GM18520 (cell line): ENCODE results near the gene STAMBPL1.
"Not testable (repeated sequence)": the region's sequence is repeated elsewhere in the genome, so short reads cannot be mapped to it uniquely, and the experiment has no call there.

Source experiments
- ATAC-seq: cut with Tn5 transposase; IDR thresholded peaks from one replicate; pipeline ENCODE4 v1.9.1; 2021; ENCODE audit not compliant: unreplicated experiment

The STAMBPL1 gene

DNA sequence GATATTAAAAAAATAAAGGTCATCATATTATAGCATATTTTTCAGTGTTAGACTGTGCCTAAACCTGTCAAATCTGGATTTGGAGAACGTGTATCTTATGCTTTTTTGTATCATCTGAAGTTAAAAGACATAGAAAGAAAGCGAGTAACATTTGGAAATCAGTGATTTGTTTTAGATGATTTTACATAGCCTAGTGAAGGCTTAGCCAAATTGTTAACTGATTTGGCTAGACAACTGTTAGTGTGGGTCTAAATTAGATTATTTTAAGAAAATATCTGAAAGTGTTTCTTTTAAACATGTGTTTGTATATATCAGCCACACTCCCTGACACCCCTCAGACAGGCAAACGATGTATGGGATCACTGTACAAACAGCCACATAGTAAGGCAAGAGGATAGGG lies 36.9 kb downstream of the STAMBPL1 start:
- no peak for ATAC-seq

DNA sequence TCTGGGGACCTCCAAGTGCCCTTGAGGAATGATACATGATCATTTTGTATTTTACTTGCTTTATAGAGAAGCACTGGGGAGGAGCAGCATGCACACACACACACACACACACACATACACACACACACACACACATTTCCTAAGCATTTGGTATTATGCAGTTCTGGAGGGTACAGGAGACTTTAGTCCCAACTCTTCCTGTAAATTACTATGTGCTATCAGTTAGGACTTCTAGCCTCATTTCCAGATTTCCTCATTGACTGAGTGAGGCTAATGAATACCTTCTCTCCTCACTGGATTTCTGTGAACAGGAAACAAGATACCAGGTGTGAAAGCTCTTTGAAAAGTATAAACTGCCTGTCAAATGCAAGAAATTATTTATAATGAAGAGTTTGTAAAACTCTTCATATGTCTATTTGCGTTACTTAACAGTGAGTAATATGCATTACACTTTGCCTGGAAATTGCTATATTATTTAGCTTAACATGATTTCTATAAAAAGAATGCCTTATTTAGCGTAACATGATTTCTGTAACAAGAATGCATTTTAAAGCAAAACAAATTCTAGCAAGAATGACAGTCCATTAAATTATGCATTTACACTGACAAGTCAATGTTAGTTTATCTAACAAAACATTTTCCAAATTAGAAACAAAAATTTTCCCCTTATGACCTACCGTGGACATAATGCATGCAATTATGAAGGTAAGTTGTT lies 38.3 kb downstream of the STAMBPL1 start:
- ATAC-seq: no peak

DNA sequence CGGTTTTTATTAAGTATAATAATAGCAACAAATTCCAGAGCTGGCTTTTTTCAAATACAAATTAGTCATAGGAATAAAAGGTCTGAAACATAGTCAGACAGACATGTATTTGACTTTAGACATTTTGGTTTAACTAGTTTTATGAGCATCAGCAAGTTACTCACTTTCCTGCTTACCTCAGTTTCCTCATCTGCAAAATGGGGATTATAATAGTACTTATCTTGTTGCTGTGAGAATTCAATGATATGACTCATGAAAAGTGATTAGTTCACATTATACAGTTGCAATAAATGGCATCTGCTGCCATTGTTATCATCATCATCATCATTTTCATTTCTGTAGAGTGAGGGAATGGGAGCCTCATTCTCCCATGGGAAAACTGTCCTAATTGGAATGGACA lies 39.0 kb downstream of the STAMBPL1 start:
- no peak for ATAC-seq

DNA sequence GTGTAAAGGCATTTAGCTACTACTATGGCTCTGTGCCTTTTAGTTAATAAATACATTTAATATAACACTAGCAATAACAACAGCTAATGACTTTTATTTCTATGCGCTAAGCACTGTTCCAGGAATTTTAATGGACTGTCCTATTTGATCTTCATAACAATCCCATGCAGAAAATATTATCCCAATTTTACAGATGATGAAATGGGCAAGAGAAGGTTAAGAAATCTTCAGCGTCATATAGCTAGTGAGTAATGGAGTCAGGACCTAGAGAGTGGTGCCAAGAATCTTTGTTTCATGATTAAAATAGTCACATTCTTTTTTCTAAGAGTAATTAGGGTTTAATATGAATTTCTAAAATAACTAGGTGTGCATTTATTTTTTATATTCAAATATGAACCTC lies 40.2 kb downstream of the STAMBPL1 start:
- ATAC-seq: no peak

DNA sequence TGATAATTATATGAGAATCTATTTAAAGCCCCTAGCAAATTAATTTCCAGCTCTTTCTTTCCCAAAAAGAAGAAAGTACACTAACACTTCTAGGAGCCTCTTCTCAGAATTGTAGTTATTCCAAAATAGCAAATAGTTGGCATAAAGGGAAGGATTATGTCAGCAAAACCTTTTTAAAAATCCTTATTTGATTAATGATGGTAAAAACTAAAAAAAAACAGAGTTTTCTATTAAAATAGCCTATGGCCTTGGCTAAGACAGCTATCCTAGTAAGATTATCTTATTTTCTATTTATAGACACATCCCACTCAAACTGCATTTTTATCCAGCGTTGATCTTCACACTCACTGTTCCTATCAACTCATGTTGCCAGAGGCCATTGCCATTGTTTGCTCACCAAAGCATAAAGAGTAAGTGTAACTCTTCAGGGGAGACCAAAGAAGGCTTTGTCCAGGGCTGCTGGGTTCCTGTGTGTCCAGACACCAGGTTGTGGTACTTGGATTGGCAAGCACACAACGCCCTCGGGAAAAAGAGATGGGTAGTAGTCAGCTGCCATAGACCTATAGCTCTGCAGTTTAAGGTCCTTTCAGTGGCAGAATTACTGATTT lies 41.0 kb downstream of the STAMBPL1 start:
- ATAC-seq: no peak

DNA sequence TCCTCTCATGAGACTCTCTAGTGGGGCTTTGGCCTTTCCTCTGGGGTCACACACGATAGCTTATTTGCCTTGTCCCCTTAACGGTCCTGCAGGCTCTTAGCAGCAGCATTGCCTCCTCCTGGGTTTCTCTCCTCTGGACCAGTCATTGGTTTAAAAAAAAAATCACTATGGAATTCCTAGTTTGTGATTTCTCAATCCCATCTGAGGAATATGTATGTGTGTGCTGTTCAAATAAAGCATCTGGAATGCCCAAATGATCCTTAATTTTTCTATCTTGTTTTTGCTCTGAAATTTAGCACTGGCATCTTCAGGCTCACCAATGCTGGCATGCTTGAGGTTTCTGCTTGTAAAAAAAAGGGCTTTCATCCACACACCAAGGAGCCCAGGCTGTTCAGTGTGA lies 42.0 kb downstream of the STAMBPL1 start:
- ATAC-seq: no peak

DNA sequence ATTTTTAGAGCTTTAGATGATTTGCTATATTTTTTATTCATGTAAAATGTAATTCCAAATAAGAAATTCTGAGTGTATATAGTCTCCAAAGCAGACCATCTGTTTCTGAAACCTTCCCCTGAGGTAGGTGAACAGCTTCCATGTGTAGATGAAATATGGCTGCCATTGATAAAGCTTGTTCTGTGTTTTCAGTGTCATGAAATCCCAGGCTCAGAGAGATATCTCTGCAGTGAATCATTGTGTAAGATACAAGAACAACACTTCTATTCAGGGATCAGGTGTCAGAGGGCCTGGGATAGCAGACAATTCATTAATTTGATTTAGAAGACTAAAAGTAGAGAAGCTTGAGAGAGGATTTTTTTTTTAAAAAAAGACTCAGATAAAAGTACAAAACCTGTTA lies 43.5 kb downstream of the STAMBPL1 start:
- no peak for ATAC-seq

DNA sequence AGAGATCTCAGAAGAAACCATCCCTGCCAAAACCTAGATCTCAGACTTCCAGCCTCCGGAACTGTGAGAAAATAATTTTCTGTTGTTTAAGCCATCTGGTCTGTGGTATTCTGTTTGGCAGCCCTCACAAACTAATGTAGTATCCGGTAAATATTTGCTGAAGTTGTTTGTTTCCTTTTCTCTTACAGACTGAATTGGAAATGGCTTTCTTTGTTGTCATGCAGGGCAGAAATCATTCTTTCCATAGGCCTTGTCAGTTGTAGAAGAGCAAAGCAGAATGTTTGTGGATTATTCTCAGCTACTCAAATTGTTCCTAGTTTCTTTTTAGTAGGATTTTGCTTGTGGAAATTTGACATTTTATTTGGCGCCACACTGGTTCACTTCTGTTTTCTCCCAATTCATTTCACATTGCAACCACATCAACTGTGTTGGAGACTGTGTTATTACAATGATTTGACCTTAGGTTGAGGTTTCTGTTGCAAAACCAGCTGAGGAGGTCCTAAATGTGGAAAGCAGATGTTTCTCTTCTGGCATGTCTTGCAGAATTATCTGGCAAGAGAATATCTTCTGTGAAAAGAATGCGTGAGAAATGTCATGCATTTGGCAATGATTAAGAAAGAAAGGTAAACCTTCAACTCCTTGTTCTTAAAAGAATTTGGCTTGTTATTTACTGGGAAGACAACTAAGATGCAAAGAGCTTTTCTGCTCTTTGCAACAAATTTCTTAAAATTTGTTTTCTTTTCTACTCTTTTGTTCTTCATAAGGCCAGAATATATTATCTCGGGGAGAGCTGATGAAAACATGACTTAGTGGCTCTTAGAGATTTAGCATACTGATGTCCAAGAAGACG lies 46.7 kb downstream of the STAMBPL1 start:
- ATAC-seq: no peak

DNA sequence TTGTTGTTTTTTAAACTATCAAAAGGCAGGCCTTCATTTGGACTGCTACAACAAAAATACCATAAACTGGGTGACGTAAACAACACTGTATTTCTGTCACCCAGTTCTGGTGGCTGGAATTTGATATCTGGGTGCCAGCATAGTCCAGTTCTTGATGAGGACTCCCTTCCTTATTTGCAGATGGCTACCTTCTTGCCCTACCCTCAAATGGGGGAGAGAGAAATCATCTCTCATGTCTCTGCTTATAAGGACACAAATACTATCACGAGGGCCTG lies 47.3 kb downstream of the STAMBPL1 start:
- no peak for ATAC-seq

DNA sequence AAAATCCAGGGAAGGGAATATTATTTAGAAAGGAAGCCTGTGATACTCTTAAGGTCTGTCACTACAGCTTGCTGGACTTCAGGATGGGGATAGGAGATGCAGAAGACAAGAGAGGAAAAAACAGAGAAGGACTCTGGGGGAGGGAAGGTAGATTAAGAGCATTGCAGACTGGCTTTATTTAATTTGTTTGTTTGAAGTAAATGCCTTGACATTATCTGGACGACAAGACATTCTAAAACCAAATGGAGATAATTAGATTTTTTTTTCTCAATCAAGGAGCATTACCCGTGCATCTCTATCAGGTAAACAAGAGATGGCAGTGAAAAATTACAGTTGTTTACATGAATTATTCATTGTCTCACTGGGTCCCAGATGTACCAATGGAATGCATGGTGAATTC lies 48.2 kb downstream of the STAMBPL1 start:
- ATAC-seq: no peak

DNA sequence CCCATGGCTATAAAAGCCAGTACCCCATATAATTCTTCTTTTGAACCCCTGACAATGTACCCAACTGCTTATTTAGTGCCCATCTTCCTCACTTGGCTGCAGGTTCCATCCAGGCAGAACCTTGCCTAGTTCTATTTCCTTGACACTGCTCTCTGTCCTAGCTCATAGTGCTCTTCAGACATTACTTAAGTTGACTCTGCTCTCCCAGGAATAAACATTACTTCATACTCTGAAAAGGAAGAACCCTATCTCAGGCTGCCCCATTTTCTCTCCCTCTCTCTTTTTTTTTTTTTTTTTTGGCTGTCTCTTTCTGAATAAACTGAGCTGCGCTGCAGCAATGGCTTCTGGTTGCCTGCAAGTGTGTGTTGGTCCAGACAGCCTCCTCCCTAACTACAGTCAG lies 51.5 kb downstream of the STAMBPL1 start:
- no peak for ATAC-seq

DNA sequence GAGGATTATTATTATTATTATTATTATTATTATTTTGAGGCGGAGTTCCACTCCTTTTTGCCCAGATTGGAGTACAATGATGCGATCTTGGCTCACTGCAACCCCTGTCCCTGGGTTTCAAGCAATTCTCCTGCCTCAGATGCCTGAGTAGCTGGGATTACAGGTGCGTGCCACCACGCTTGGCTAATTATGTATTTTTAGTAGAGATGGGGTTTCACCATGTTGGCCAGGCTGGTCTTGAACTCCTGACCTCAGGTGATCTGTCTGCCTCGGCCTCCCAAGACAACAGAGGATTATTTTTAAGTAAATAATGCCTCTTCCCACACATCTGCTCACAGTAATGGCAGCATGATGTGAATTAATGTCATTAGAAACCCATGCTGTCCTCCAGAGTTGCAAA lies 52.0 kb downstream of the STAMBPL1 start:
- ATAC-seq: not testable (repeated sequence)

DNA sequence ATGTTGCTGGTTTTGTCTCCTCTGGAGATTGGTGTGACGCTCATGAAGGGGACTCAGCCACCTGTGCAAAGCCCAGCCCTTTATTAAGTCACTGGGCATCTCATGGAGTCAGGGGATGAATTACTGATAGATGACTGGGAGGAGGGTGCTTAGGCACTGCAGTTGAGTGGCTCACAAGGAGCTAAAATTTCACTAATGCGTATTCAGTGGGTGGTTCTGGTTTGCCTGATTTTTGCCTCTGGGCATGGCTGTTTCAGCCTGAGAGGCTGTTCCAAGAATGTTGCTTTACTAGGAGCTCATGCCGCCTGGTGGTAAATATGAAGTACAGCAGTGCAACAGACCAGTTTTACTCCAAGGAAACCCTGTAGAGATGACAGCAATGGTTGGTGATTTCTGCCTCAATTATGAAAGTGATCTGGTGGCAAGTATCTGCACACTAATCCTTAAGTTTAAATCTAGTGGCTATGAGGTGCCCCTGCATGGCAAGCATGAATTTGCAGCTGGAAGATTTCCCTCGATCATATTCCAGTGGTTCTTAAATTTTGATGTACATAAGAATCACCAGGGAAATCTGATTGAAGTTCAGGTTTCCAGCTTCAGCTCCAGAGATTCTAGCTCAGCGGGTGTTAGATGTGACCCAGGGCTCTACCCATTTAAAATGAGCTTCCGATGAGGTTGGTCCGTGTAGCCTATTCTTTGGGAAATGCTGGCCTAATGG lies 52.7 kb downstream of the STAMBPL1 start:
- ATAC-seq: peak; percentile 52

DNA sequence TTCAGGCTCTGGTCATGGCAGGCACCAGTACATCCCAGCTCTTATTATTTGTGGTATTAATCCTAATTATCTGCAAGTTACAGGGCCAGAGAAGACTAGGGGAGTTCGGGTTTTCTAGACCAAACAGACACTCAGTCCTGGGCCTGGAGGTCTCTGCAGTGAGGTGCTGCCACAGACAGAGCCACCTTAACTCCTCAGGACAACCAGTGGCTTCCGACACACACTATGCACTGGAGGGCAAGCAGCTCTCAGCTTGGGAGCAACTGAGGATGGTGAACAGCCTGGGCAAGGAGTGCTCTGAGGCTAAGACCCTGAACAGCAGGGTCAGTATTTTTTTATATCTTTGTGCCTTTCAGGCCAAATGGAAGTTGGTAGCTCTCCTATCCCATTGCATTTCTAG lies 53.5 kb downstream of the STAMBPL1 start:
- no peak for ATAC-seq

DNA sequence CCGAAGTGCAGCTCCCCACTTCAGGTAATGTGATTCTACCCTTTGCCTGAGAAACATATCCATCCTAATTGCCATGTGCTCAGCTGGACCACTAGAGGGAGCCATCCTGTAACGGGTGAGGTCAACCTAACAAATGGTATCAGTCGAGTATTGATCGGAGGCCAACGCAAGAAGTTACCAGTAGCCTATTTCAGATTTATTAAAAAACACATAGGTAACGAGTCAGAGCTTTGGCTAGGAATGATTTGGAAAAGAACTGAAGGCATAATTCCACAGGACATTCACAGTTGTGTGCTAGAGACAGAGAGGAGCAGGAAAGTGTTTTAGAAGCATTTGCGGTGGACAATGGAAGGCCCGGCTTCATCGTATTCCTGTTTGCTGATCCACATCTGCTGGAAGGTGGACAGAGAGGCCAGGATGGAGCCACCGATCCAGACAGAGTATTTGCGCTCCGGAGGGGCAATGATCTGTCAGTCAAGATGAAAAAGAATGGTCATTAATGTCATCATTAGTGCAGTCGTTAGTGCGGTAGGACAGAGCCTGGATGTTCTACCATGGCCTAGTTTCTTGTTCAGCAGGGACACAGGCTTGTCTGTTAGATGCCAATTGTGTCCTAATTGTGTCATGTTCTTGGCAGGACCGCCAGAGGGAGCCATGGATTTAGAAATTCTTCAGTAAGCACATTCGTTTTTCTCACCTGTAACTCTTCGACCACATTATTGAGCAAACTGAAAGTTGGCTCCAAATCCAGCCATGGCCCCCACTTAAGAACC lies 55.0 kb downstream of the STAMBPL1 start:
- peak; percentile 37 for ATAC-seq

DNA sequence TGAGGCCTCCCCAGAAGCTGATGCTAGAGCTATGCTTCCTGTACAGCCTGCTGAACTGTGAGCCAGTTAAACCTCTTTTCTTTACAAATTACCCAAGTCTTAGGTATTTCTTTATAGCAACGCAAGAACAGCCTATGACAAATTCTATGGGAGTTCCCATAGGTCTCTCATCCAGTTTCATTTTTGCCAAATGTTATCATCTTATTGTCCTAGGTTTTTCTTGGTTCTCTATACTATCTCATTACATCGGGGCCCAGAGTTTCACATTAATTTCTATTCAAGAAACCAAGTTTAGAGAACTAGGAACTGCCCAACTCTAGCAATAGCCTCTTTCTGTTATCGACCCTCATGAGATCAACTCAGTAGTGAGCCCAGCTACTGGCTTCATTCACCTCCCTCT lies 56.6 kb downstream of the STAMBPL1 start:
- no peak for ATAC-seq

DNA sequence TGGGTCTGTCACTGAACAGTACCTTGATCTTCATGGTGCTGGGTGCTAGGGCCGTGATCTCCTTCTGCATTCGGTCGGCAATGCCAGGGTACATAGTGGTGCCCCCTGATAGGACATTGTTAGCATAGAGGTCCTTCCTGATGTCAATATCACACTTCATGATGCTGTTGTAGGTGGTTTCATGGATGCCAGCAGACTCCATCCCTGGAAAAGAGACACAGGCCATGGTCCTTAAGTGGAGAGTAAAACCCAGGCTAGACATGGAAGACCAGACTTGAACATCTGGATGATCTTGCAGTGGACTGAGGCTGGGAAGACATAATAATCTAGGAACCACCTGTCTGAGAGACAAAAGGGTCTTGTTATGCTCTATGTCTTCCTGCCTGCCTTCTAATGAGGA lies 58.0 kb downstream of the STAMBPL1 start:
- ATAC-seq: no peak

DNA sequence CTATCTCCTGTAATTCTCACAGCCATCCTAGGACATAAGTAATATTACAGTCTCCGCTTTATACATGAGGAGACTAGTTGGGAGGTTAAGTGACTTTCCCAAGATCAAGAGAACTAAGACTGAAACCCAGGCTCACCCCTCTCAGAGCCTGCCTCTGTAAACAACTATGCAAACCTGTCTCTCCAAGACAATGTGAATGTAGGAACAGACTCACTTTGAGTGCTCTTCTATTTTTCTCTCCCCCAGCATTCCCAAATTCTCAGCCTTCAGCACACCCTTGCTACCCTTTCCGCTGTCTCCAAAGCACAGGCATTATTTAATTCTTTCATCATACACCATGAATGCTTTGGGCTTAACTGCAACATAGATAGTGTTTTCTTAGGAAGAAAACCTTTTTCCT lies 58.9 kb downstream of the STAMBPL1 start:
- ATAC-seq: no peak

DNA sequence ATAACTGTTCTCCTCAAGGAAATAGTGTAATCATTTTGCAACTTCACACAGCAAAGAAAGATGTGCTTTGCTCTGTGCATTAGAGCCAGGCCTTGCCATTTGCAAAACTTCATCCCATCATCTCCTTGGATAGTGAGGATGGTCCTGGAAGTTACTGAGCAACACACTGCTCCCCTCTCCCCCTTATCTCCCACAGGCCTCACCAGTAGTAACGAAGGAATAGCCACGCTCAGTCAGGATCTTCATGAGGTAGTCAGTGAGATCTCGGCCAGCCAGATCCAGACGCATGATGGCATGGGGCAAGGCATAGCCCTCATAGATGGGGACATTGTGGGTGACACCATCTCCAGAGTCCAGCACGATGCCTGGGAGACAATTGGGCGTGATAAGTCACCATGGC lies 61.0 kb downstream of the STAMBPL1 start:
- no peak for ATAC-seq

DNA sequence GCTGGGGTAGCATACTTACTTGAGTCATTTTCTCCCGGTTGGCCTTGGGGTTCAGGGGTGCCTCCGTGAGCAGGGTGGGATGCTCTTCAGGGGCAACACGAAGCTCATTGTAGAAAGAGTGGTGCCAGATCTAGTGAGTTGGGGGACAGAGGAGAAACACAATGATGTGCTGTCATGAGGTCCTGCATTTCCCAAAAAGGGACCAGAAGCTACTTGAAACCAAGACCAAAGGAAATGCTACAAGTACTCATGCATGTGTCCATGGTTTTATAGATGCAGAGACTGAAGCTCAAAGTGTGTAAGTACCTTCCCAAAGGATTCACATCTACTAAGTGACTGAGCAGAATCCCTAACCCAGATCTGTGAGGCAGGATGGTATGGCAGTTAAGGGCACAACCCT lies 63.7 kb downstream of the STAMBPL1 start:
- no peak for ATAC-seq

DNA sequence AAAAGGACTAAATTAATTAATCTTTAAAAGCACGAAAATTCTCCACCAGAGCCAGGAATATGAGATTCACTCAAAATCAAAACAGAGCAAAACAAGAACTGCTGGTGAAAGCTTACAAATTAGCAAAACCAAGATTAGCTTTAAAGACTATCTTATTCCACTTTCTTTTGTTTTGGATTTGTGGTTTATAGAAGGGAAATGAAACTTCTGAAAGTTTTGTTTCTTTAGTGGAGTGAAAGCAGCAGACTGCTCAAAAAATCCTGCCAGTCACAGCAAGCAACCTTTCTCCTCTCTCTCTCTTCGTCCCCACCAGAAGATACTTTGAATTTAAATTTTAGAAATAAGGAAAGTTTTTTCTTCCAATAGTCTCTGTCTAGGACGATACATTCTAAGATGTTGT lies 64.8 kb downstream of the STAMBPL1 start:
- ATAC-seq: no peak
